Stomach (tissue), 9 donors: Measurements from ENCODE around the gene TTLL12. TPM values are rescaled to one million over a fixed set of nuclear protein-coding genes. Genes with fewer than 3 reads are reported as not detected.

ENCODE experiments used
- DNase-seq, 2 donors: peaks; one replicate each; pipeline versions ENCODE4 v3.0.0 to v3.0.0-alpha.2; 2013 to 2019
- H3K27ac ChIP-seq, 5 donors: fragments of 200-600 bp in 4 of 5; sonication (generic) in 4 of 5; one replicate each; pipeline ENCODE4 v1.5.1; 2013 to 2019; ENCODE audit warnings: mild to moderate bottlenecking in 1 of 5, moderate library complexity in 1 of 5
- H3K27me3 ChIP-seq, 3 donors: fragments of 200-600 bp; sonication (generic); one replicate each; pipeline ENCODE4 v1.5.1; 2017 to 2019; ENCODE audit warnings: mixed run types in 1 of 3
- H3K36me3 ChIP-seq, 4 donors: fragments of 200-600 bp; sonication (generic); 1 replicate in 3 of 4; 2 replicates in 1 of 4; pipeline ENCODE4 v1.5.1; 2016 to 2019
- H3K4me1 ChIP-seq, 4 donors: fragments of 200-600 bp; sonication (generic); one replicate each; pipeline ENCODE4 v1.5.1; 2016 to 2019
- H3K4me3 ChIP-seq, 4 donors: fragments of 200-600 bp; sonication (generic) in 3 of 4; one replicate each; pipeline ENCODE4 v1.5.1; 2016 to 2019; ENCODE audit warnings: mild to moderate bottlenecking in 1 of 4
- H3K9me3 ChIP-seq, 4 donors: fragments of 200-600 bp; sonication (generic); one replicate each; pipeline ENCODE4 v1.5.1; 2016 to 2019
- EP300 ChIP-seq: sonication (generic); formaldehyde crosslinking; IDR thresholded peaks from one replicate; pipeline ENCODE4 v1.6.1; 2017; ENCODE audit warnings: antibody characterized with exemption
- POLR2A ChIP-seq, 4 donors: fragments of 450-650 bp; IDR thresholded peaks; one replicate each; pipeline ENCODE4 v1.6.1; 2016; ENCODE audit warnings: antibody characterized with exemption in 4 of 4, control low read depth in 2 of 4, mild to moderate bottlenecking in 1 of 4, moderate library complexity in 1 of 4
- POLR2AphosphoS5 ChIP-seq, 3 donors: sonication (generic); formaldehyde crosslinking; IDR thresholded peaks; one replicate each; pipeline ENCODE4 v1.6.1; 2016; ENCODE audit warnings: antibody characterized with exemption in 3 of 3
- WGBS, 5 donors: extraction: QIAGEN DNeasy Blood & Tissue Kit in 3 of 5; methylation state at CpG; one replicate each; pipeline versions ENCODE4 v1.1.5 to v1.1.7; 2013 to 2018; 5-methylcytosine and 5-hydroxymethylcytosine counted together
- intact Hi-C: fragments of 100-400 bp; cut with DNase I; formaldehyde crosslinking; loops from one replicate; pipeline ENCODE4 v1.15.1; 2023; ENCODE audit warnings: low total_unique reads
- polyA plus RNA-seq, 3 donors: library from polyadenylated mRNA; stranded (reverse); fragments of 200-250 nt; gene quantifications; one replicate each; pipeline ENCODE4 v1.2.3, GENCODE V29; 2013
- total RNA-seq, 5 donors: library from RNA; depleted of rRNA; stranded (reverse); fragments of >200 nt; gene quantifications; one replicate each; pipeline versions ENCODE4 v1.1.0 to v1.2.3, GENCODE V29; 2014 to 2016
- TF ChIP-seq, protein P1 (sequence below), 7 experiments: fragments of 450-650 bp in 4 of 7; fragments of 200-600 bp in 3 of 7; sonication (generic) in 3 of 7; IDR thresholded peaks; one replicate each; pipeline ENCODE4 v1.5.1; 2016 to 2019; ENCODE audit warnings: antibody characterized with exemption in 7 of 7, control low read depth in 2 of 7, mild to moderate bottlenecking in 1 of 7
- donor health status: healthy with polysubstance abuse.
- donor health status: Bipolar disorder and iron deficiency.
- donor health status: healthy.

Gene TTLL12
- total and polyA plus RNA-seq, 8 donors, result 4.1 to 64.3 (median 30.1) TPM

DNA sequence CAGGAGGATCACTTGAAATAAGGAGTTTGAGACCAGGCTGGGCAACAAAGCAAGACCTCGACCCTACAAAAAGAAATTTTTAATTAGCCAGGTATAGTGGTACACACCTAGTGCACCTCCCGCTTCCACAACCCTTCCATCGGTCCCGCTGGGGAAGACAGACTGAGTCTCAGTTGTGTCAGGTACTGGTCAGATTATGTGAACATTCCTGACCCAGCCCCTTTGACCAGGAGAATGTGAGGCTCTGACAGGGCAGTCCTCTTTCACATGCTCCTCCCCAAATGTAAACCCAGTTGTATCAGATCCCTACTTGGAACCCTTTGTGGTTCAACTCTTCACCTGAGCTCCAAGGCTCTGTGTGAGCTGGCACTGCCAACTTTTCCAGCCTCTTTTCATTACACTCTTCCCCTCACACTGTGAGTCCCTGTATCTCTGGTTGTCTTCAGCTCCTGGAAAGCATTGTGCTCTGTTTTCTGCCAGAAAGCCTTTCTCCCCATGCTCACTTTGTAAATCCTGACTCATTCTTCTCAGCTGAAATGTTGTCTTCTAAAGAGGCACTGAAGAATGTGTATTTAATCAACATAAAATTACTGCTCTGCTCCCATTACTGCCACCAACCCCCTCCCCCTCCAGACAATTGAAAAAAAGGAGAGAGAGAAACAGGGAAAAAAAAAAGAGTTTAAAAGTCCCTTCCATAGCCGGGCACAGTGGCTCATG lies 2.1 kb upstream of the TTLL12 start:
- Histone ChIP-seq H3K36me3 (no peaks in the 10 kb centered on the region), H3K27ac (no peak overlapping the region), H3K27me3 (no peaks in the 10 kb centered on the region), H3K4me1 (peaks cover 20 to 35% (median 34%) of the 10 kb centered on the region in 4 donors), H3K9me3 (no peaks in the 10 kb centered on the region), H3K4me3 (no peak overlapping the region)
- intact Hi-C loops, result no loop called here
- no peak for DNase-seq
- TF ChIP-seq, protein P1, sequence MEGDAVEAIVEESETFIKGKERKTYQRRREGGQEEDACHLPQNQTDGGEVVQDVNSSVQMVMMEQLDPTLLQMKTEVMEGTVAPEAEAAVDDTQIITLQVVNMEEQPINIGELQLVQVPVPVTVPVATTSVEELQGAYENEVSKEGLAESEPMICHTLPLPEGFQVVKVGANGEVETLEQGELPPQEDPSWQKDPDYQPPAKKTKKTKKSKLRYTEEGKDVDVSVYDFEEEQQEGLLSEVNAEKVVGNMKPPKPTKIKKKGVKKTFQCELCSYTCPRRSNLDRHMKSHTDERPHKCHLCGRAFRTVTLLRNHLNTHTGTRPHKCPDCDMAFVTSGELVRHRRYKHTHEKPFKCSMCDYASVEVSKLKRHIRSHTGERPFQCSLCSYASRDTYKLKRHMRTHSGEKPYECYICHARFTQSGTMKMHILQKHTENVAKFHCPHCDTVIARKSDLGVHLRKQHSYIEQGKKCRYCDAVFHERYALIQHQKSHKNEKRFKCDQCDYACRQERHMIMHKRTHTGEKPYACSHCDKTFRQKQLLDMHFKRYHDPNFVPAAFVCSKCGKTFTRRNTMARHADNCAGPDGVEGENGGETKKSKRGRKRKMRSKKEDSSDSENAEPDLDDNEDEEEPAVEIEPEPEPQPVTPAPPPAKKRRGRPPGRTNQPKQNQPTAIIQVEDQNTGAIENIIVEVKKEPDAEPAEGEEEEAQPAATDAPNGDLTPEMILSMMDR (IDR thresholded peaks at IDR 0.05), result no peak
- no peak for TF ChIP-seq EP300
- TF ChIP-seq POLR2A (IDR thresholded peaks at IDR 0.05), result no peak
- TF ChIP-seq POLR2AphosphoS5 (IDR thresholded peaks at IDR 0.05), result no peak
- WGBS, 5 donors, result 78 to 89% (median 84%) methylated on average over 5 of the region's 5 CpGs

DNA sequence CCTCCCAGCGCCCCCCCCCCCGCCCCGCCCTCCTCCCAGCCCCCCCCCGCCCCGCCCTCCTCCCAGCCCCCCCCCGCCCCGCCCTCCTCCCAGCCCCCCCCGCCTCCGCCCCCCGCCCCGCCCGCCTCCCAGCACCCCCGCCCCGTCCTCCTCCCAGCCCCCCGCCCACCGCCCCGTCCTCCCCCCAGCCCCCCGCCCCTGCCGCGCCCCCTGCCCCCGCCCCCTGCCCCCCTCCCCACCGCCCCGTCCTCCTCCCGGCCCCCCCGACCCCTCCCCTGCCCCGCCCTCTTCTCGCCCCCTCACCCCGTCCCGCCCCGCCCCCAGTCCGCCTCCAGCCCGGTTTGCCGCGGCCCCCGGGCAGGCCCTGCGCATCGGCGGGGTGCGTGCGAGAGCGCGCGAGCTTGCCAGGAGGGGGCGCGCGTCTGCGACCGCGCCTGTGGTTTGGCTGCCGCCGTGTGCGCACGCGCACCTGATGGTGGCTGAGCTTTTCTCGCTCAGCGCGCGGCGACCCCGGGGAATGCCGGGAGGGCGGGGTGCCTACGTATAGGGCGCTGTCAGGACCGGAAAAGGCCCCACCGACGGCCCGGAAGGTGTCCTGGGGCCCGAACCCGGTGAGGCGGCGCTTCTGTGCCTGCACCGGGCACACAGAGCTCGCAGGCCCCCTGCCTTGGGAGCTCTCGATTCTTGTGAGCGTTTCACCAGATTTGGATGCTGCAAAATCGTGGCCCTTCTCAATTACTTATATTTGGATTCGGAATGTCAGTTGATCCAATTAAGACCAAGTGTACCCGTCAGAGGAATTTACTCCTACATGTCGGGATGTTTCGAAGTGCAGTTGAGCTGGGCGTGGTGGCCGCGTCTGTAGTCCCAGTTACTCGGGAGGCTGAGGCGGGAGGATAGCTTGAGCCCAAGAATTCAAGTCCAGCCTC lies 501 bp upstream of the TTLL12 start:
- peaks cover 0 to 6% (median 4%) of the 10 kb centered on the region in 4 donors for H3K36me3 ChIP-seq
- peak overlapping the region; percentile 41 to 91 (median 68) for H3K4me3 ChIP-seq
- TF ChIP-seq POLR2AphosphoS5 (IDR thresholded peaks at IDR 0.05) (peak; percentile 65 to 91 (median 86)), EP300 (no peak), POLR2A (IDR thresholded peaks at IDR 0.05) (peak in 2 of 4 donors; percentile 11 to 13)
- TF ChIP-seq, protein P1 (IDR thresholded peaks at IDR 0.05), result peak in 4 of 7 experiments; percentile 64 to 85 (median 73)
- 4 to 10% (median 6%) methylated on average over 37 to 58 of the region's 86 CpGs for WGBS, 5 donors
- H3K27ac ChIP-seq, result peak overlapping the region; percentile 90 to 96 (median 93)
- intact Hi-C loops, result no loop called here
- peak; percentile 98 to 99 for DNase-seq
- H3K27me3 ChIP-seq, result no peaks in the 10 kb centered on the region
- peaks cover 20 to 46% (median 42%) of the 10 kb centered on the region in 4 donors for H3K4me1 ChIP-seq
- no peaks in the 10 kb centered on the region for H3K9me3 ChIP-seq

DNA sequence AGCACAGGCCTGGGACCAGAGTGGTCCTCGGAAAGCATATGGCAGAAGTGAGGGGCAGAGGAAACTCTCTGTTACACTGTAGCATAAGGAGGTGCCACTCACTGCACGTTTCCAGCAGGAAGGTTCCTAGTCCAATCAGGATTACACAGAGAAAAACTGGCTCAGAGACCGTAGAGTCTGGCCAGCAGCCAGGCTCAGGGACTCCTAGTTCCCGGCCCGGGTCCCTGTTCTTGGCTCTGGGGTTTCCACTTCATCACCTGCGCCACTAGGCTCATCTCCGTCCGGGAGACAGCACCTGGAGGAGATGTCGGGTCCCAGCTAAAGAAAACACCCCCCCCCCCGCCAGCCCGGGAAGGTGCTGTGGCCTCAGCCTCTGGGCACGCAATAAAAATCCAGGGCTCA lies 1.1 kb downstream of the TTLL12 start:
- Histone ChIP-seq H3K27me3 (no peaks in the 10 kb centered on the region), H3K27ac (peak overlapping the region; percentile 83 to 96 (median 92)), H3K9me3 (no peaks in the 10 kb centered on the region), H3K4me3 (peak overlapping the region; percentile 70 to 91 (median 88)), H3K4me1 (peaks cover 20 to 46% (median 42%) of the 10 kb centered on the region in 4 donors), H3K36me3 (peaks cover under 1 to 22% (median 17%) of the 10 kb centered on the region in 4 donors)
- no peak for TF ChIP-seq POLR2A (IDR thresholded peaks at IDR 0.05)
- WGBS, 5 donors, result 6 to 19% (median 9%) methylated on average over 12 of the region's 12 CpGs
- intact Hi-C loops, result no loop called here
- peak; percentile 78 to 87 for DNase-seq

DNA sequence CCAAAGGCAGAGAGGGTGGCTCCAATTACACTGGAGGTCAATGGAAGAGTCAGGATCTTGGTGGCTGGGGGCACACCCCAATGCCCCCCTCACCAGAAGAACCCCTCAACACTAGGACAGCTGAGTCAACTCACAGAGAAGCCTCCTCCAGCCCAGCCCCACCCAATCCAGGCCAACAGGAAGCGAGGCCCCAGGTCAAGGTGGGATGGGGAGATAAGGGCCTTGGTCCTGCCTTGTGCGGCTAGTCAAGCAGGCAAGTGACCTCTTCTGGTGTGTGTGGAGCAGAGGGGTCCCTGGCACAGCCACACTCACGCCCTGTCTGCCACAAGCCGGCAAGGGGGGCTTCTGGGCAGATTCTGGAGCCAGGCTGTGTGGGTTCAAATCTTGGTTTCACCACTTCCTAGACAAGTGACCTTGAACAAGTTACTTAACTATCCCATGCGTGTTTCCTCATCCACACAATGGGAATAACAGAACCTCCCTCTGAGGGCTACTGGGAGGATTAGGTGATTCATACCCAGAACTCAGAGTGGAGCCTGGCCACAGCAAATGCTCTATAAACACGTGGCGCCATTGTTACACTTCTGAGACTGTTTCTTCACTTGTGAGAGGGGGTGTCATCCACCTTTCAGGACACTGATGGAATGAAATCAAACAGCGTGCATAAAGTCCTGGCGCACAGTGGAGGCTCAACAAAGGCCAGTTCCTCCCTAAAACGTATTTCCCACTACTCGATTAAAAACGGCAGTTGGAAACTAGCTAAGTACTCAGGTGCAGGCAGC lies 3.2 kb downstream of the TTLL12 start:
- intact Hi-C loops, result no loop called here
- Histone ChIP-seq H3K36me3 (peaks cover 19 to 43% (median 38%) of the 10 kb centered on the region in 4 donors), H3K27ac (peak overlapping the region in 4 of 5 donors; percentile 9 to 39 (median 21)), H3K4me1 (peaks cover 20 to 46% (median 42%) of the 10 kb centered on the region in 4 donors), H3K27me3 (no peaks in the 10 kb centered on the region), H3K4me3 (no peak overlapping the region), H3K9me3 (no peaks in the 10 kb centered on the region)
- TF ChIP-seq POLR2AphosphoS5 (IDR thresholded peaks at IDR 0.05) (no peak), POLR2A (IDR thresholded peaks at IDR 0.05) (no peak), EP300 (no peak)
- TF ChIP-seq, protein P1 (IDR thresholded peaks at IDR 0.05), result no peak
- WGBS, 5 donors, result 63 to 68% (median 66%) methylated on average over 12 of the region's 12 CpGs
- peak in 1 of 2 donors; percentile 69 for DNase-seq
